Retina (tissue), 1 donor: ENCODE measurements around the gene SCAF8.
A peak's percentile ranks its signal among the peaks of the same experiment; 100 is the strongest.

ENCODE experiments used
- DNase-seq: peaks from one replicate; pipeline ENCODE4 v3.0.0-alpha.2; 2016

Gene SCAF8

GRCh38 chr6:154842833-154843232, 109.6 kb downstream of the SCAF8 start:
- DNase-seq, result no peak

DNA sequence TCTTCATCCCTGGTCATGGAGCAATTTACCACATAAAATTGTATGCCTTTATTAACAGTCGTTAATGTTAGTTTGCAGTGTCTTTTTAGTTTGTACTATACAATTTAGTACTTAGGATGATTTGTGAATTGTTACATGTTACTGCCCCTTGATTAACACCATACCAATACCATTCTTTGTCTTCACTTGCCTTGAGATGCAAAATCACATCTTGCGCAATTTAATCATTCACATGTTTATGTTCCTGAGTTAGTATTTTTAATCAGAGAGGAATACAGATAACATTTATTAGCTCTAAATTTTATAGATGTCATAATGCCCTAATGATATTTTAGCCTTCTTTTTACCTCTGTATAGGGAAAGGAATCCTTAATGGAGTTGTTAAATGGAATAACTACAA, 114.1 kb downstream of the SCAF8 start:
- DNase-seq, result no peak

GRCh38 chr6:154848580-154848979, 115.4 kb downstream of the SCAF8 start:
- no peak for DNase-seq

- no peak for DNase-seq
Measured at GRCh38 chr6:154849475-154849874, 116.3 kb downstream of the SCAF8 start.

GRCh38 chr6:154852687-154853086, 119.5 kb downstream of the SCAF8 start:
- no peak for DNase-seq

- DNase-seq, result no peak
Measured at GRCh38 chr6:154857529-154857928, 124.3 kb downstream of the SCAF8 start.

DNA sequence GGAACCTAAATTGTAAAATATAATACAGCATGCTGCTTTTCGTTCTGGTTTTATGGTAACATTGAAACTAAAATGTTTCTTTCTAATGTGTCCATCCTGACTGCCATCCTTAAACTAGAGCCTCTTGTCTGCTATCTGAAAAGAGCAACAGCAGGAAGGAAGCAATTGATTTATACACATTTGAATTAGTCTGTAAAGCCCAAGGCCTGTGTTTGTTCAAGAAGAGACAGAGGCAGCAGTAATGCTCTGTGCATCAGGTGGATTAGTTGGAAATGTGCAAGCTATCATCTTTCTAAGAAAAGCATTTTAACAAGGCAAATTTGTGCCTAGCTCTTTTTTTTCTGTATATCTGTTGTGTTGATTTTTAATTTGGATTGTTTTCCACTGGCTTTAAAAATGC, 128.6 kb downstream of the SCAF8 start:
- DNase-seq, result no peak

GRCh38 chr6:154862536-154862935, 129.3 kb downstream of the SCAF8 start:
- DNase-seq, result no peak

GRCh38 chr6:154864066-154864430, 130.8 kb downstream of the SCAF8 start:
- DNase-seq, result no peak

DNA sequence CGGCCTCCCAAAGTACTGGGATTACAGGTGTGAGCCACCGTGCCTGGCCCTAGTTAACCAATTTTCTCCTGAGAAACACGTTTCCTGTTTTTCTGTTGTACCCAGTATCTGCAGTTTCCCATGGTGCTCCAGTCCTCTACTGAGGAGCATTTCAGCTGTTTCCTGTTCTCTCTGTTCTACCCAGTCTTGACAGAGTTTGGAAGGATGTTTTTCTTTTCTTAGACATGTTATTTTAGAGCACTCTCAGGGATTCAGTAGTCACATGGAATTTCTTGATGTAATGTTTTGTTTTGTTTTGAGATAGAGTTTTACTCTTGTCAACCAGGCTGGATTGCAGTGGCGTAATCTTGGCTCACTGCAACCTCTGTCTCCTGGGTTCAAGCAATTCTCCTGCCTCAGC, 132.1 kb downstream of the SCAF8 start:
- DNase-seq, result no peak

GRCh38 chr6:154868143-154868594, 135.0 kb downstream of the SCAF8 start:
- DNase-seq, result peak; percentile 30

DNA sequence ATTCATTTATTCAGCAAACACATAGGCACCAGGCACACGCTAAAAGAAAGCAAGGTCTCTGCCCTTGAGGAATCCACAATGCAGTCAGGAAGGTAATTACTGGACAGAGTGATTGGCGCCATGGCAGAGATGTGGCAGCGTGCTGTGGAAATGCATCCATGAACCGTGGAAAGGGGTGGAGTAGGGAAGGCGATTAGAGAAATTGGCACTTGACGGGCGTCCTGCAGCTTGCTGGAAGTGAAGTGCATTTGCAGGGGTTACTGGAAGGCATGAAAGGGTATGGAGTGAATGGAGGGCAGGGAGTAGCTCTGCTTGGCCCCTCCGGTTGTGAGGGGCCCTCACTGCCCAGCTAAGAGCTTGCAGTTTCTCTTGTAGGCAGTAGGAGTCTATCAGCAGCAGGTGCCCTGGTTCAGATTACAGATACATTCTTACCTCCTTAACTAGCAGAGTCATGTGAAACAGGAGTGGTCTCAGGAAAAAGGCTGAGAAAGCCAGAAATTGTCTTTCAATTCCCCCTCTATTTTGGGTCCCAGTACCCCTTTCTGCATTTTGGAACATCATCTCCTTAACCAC, 139.4 kb downstream of the SCAF8 start:
- peak; percentile 8 for DNase-seq

GRCh38 chr6:154873546-154873945, 140.3 kb downstream of the SCAF8 start:
- no peak for DNase-seq

GRCh38 chr6:154874773-154875592, 141.8 kb downstream of the SCAF8 start:
- peak; percentile 19 for DNase-seq

DNA sequence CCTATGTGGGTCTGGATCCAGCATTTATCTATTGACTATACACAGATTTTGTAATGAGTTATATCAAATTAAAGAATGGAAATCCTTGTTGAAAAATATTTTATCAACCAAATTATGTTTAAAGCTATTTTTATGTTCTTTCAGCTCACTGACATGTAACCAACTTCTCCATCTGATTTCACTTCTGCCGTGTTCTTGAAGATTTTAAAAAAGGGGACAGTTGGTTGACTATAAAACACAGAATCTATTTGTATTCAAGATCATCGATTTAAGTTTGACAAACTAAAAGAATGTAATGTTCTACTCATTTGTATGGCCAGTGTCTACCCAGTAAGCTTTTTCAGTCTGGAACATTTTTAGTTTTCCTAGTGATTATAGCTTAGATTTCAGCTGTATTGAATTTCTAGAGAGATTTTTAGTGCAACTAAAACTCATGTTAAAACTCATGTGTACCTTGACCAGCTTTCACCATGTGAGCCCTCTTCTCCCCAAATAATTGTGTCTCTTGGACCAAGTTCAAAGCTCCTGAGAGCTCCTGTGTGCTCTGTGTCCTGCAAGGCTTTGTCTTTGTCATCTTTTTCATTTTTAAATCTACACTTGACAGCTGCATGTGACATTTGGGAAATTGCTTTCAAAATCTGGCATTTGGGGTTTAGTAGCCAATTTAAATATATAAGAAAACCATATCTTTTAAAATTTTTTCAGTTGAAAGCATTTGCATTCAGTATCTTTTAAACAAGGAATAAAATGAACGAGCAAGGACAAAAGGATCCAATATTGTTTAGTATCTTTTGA, 143.5 kb downstream of the SCAF8 start:
- no peak for DNase-seq

DNA sequence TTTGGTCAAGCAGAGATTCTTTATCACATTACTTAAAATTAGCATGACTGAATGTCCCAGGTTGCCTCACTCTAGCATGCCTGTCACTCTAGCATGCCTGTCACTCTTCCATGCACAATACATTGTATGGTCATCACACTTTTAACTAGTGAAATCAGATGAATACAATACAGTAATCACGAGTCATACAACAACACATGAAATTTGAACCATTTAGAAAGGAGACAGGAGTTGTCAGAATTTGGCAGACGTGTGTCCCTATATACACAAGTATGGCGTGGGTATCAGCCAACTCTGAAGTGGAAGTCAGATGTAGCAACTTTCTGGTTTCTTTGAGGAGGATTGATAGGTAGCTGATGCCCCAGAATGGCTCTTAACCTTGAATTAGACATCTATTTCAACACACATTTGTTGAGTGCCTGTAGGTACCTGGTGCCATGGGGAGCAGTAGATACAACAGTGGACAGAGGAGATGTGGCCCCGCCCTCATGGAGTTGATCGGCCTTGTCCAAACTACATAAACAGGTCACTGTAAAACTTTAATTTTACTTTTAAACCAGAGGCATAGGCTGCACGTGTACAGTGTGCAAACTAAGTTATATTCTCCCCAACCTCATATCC, 145.8 kb downstream of the SCAF8 start:
- no peak for DNase-seq

- DNase-seq, result no peak
Measured at GRCh38 chr6:154882107-154882506, 148.9 kb downstream of the SCAF8 start.
